Colon (tissue), 2 donors: ENCODE measurements around the gene LONP2.
"Not testable (repeated sequence)": the region's sequence is repeated elsewhere in the genome, so short reads cannot be mapped to it uniquely, and the experiment has no call there.

Experiments used
- FAIRE-seq: peaks from 2 replicates; lab custom pipeline; 2012; peaks lifted over from hg19 to GRCh38; lab: Jason Lieb, UNC
- donor health status: control.
- donor health status: control.

Gene LONP2

GRCh38 chr16:48342591-48342990 is 98.5 kb downstream of the LONP2 start:
- no peak for FAIRE-seq

GRCh38 chr16:48347191-48347865 is 103.2 kb downstream of the LONP2 start:
- no peak for FAIRE-seq

- FAIRE-seq = no peak
Observed at GRCh38 chr16:48347980-48348379, 103.9 kb downstream of the LONP2 start.

DNA sequence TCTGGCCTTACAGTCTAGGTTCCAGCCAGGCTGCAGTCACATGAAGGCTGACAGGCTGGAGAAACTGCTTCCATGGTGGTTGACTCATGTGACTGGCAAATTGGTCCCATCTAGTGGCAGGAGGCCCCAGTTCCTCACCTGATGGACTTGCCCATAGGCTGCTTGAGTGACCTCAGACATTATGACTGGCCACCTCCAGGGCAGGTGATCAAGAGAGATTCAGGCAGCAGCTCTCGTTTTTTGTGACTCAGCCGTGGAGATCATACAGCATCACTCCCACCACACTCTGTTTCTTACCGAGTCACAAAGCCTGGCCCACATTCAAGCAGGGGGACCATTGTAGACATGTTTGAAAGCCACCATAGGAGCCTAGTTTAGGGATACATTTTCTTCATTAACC is 106.6 kb downstream of the LONP2 start:
- FAIRE-seq = no peak

DNA sequence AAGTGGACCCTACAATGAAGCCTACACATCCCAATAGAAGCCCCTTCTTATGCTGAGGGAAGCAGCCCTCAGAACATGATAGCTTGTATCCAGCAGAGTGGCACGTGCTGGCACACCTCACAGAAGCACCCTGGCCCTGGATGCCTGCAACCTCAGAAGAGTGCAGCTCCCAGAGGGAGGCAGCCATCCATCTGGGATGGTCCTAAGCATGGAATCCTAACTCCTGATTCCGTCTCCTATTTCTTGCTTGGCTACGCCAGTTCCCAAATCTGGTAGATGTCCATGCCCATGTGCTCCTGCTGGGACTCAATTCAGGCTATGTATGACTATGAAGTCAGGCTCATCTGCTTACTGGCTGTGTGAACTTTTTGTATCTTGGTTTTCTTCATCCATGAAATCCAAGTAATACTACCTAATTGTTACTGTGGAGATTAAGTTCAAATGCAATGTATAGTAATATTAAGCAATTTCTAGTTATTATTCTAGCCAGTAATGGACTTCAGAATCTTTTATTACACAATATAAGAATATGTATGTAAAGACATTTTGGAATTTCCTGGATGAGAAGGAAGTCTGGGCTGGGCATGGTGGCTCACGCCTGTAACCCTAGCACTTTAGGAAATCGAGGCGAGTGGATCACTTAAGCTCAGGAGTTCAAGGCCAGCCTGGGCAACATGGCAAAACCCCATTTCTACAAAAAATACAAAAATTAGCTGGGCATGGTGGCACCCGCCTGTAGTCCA is 108.7 kb downstream of the LONP2 start:
- FAIRE-seq = no peak

DNA sequence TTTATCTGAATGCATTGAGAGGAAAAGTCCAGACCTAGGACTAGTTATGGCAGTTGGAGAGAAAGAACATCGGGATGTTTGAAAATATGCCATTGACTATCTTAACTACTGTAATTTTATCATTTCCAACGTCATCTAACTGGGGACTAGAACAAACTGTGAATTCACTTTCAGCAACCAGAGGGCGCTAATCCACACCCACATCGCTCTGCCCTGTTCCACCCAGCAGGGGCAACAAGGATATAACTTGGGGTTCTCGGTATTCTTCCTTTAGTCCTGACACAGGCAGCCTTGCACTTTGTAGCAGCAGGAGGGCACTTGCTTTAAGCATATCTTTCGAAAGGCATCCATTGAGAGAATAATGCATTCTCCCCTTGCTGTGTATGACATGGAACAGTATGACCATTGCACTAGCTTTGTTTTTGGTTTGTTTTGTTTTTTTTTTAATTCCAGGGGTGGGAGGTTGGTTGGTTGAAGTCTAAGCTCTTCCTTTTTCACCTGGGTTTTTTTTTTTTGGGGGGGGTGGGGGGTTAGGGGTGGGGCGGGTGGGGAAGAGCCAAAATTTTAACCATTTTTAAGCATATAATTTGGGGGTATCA is 109.6 kb downstream of the LONP2 start:
- FAIRE-seq = no peak

DNA sequence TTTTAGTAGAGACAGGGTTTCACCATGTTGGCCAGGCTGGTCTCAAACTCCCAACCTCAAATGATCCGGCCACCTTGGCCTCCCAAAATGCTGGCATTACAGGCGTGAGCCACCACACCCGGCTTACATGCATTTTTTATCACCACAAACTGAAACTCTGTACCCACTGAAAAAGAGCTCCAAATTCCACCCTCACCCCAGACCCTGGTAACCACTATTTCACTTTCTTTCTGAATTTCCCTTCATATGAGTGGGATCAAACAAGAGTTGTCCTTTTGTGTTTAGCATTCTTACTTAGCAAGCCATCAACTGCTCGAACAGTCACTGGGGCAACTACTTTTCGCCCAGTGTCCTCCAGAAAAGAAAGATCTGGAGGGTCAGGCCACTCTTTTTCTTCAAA is 110.3 kb downstream of the LONP2 start:
- FAIRE-seq = not testable (repeated sequence)

GRCh38 chr16:48354877-48355855 is 111.1 kb downstream of the LONP2 start:
- no peak for FAIRE-seq

GRCh38 chr16:48356633-48357376 is 112.7 kb downstream of the LONP2 start:
- FAIRE-seq = no peak

DNA sequence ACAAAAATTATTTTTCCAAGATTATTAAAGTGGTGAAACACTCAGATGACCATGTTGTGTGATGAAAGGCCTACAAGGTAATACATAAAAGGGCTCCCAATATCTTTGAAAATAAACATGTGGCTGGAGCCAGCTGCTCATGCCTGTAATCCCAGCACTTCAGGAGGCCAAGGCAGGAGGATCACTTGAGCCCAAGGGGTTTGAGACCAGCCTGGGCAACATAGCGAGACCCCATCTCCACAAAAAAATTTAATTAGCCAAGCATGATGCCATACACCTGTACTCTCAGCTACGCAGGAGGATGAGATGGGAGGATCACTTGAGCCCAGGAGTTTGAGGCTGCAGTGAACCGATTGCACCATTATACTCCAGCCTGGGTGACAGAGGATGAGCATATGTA is 114.3 kb downstream of the LONP2 start:
- FAIRE-seq = no peak

DNA sequence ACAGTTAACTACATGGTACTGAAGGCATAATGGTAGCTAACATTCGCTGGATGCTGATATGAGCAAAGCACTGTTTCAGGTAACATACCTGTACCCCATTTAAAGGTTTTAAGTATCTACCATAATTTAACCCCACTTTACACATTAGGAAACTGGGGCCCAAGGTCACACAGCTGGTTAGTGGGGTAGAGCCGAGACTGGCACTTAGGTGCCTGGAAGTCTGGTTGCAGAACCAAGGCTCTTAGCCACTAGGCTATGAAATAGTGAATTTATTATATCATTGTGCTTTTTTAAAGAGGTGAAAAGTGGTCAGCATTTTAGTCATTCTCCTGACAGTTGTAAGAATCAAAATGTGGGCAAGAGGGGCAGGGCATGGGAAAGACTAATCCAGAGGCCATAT is 115.9 kb downstream of the LONP2 start:
- FAIRE-seq = no peak

GRCh38 chr16:48361012-48361411 is 116.9 kb downstream of the LONP2 start:
- FAIRE-seq = no peak

DNA sequence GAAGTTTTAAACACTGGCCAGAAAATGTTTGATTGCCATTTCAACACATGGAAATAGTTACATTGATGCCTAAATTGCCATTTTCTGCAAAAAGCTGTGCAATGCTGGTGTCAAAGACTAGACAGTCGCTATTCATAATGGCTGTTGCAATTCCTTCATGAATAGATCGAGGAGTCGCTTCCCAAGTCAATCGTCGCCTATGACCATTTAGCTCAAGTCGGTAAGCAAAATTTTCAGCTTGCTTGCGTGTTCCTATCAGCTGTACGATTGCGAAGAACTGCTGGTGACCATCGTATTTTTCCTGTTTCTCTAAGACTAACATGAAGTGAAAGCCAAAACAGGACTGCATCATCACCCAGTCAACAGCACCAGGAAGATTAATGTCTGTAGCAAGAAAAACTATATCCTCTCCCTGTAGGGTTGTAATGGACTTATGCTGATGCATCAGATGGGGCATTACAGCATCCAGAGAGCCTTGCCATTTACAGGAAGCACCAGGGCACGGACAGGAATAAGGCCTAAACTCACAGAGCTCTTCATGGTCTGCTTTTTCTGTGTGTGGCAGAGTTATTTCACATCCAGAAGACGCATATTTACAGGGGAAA is 117.5 kb downstream of the LONP2 start:
- no peak for FAIRE-seq

- no peak for FAIRE-seq
Observed at GRCh38 chr16:48365025-48365600, 121.0 kb downstream of the LONP2 start.

DNA sequence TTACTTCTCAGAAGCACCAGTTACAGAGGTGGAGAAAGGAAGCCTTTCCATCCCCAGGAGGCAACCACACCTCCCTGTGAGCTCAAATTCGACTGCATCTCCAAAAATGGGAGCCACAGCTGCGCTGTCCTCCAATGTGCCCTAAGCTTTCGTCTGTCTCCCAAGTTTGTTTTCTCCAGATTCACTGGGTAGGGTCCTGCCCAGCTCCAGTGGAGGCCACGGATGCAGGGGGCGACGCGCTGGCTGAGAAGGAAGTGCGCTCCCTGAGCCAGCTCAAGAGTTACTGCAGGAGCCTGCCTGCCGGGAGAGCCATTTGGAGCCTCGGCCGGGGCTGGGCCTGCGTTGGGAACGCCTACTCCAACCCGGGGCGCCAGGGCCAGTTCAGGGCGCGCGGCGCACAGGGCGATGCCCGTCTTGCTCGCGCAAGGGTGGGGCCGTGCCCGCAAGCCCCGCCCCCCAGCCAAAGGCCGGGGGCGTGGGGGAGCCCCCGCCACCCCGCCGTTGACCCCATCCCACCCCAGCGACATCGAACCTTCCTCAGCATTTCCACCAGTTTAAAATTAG is 121.6 kb downstream of the LONP2 start:
- no peak for FAIRE-seq

- FAIRE-seq = no peak
Observed at GRCh38 chr16:48366165-48367093, 122.3 kb downstream of the LONP2 start.

- FAIRE-seq = no peak
Observed at GRCh38 chr16:48367441-48368049, 123.4 kb downstream of the LONP2 start.

GRCh38 chr16:48369765-48370164 is 125.7 kb downstream of the LONP2 start:
- FAIRE-seq = no peak

GRCh38 chr16:48370229-48370628 is 126.1 kb downstream of the LONP2 start:
- no peak for FAIRE-seq
